LoVo (cell line): ENCODE measurements around the gene HOXD11.

Experiments
- DNase-seq: peaks from one replicate; pipeline ENCODE4 v3.0.0-alpha.2; 2016; ENCODE audit warnings: low spot score

HOXD11 gene

GRCh38 chr2:176106581-176107539 is at the start of gene HOXD11:
HOXD11 (plus strand) TSS chr2:176107280; CDS start chr2:176107356, 76 bp downstream.
- no peak for DNase-seq

GRCh38 chr2:176063958-176064357 is 43.1 kb upstream of the HOXD11 start:
- DNase-seq = no peak

DNA sequence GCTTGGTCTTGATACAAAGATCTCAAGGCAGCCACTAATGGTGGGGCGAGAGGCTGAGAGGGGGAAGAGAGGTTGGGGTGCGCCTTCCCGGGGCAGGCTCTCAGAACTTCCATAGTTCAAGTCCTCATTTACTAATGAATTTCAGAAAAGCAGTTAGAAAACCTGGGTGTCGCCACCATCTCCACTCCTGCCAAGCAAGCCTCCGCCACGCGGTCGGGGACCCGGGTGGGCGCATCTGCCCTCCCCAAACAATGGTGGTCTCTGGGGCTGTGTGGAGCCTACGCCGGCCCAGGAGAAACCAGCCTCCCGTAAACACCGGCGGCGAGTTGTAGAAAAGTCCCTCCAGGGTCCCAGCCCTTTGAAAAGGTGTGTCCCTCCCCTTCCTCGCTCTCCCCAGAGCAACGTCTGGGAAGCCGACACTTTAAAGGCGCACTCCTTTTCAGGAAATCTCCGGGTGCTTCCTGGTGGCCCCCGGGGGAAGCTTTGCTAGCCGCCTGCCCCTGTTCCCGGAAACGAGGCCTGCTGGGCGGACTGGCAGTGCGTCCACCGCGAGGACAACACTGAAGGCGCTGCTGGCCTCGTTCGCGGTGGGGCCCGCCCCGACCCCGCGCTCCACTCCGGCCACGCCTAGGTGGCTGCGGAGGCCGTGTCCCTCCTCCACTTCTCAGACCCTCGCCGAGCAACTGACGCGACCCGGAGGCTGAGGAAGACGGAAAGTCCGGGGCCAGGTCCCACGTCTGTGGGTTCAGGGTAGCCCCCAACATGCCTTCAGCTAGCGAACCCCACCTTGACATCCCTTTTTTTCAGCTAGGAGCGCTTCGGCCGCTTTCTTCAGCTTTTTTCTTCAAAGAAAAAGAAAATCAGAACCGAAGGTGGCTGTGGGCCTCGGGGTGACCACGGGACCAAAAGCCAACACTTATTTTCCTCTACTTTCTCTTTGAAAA is 40.2 kb upstream of the HOXD11 start:
- DNase-seq = no peak

GRCh38 chr2:176067589-176068418 is 39.3 kb upstream of the HOXD11 start:
- no peak for DNase-seq

- no peak for DNase-seq
Observed at GRCh38 chr2:176068419-176068832, 38.7 kb upstream of the HOXD11 start.

GRCh38 chr2:176071330-176072291 is 35.5 kb upstream of the HOXD11 start:
- no peak for DNase-seq

- DNase-seq = no peak
Observed at GRCh38 chr2:176072292-176072669, 34.8 kb upstream of the HOXD11 start.

GRCh38 chr2:176072951-176073904 is 33.9 kb upstream of the HOXD11 start:
- no peak for DNase-seq

GRCh38 chr2:176074919-176075425 is 32.1 kb upstream of the HOXD11 start:
- DNase-seq = no peak

GRCh38 chr2:176075481-176075880 is 31.6 kb upstream of the HOXD11 start:
- no peak for DNase-seq

GRCh38 chr2:176076063-176076462 is 31.0 kb upstream of the HOXD11 start:
- DNase-seq = no peak

DNA sequence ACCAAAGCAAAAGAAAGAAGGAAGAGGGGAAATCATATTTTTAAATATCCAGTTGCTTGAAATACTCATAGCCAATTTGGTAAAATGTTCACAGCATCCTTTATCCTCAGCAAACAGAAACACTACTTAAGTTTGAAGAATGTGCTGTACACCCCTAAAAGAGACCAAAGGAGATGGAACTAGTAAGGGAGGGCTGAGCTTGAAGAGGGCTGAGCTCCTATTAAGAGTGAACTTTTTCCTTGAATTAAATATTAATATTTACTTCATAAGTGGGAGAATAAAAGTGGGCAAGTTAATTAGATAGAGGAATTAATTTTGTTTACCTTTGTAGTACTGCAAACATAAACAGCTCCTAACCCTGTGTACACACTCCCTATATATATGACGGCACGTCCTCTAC is 30.3 kb upstream of the HOXD11 start:
- DNase-seq = no peak

DNA sequence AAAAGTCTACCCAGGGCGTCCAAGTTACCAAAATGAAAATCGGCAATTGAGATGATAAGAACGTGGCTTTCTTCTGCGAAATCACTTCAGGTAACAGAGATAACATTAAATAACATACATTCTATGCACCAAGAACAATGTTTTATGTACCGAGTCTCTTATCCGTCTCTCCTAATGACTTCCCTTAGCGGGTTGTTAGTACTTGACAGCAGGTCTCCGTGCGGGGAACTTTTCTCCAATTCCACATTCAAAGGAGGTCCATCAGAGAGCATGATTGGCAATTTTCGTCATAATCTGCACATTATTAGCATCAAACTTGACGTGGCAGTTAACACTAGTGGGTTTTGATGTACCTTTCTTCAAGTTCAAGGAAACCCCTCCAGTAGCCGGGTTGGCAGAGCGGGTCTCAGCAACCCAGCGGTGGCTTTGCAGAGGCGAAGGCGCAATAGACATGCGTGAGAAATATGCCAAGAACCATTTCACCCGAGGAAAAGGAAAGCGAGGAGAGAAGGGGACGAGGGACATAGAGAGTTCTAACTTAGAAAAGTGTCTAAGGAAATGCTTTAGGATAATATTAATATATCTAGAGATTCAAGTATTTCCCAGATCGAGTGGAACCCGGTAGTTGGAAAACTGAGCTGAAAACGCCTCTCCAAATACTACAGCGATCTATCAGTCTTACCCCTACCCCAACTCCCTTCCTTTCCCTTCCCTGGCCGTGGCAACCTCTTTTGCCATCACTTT is 28.4 kb upstream of the HOXD11 start:
- no peak for DNase-seq

GRCh38 chr2:176079285-176079830 is 27.7 kb upstream of the HOXD11 start:
- DNase-seq = no peak

DNA sequence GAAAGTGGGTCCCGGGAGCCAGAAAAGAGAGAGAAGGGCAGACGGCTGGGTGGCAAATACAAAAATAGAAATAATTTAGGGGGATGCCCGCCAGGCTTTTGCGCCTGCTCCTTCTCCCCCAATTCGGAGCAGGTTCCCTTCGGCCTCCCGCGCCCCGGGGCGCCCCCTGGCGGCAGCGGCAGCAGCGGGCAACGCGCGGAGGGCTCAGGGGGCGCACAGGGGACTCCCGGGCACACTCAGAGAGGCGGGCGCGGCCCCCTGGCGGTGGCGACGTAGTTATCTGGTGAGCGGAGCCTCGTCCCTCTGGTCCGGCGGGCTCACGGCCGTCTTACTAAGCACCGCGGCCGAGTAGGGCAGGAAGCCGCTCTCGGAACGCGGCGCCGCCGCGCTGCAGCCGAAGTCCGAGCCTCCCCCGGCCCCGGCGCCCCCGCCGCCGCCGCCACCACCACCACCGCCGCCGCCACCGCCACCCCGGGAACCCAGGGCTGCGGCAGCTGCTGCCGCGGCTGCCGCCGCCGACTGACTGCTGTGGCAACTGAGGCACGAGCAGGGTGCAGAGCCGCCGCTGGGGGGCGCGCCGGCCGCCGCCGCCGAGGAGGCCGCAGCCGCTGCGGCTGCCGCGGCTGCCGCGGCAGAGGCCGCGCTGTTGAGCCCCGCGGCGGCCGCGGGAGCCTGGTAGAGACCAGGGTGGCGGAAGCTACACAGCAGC is 27.1 kb upstream of the HOXD11 start:
- peak; percentile 71 for DNase-seq

DNA sequence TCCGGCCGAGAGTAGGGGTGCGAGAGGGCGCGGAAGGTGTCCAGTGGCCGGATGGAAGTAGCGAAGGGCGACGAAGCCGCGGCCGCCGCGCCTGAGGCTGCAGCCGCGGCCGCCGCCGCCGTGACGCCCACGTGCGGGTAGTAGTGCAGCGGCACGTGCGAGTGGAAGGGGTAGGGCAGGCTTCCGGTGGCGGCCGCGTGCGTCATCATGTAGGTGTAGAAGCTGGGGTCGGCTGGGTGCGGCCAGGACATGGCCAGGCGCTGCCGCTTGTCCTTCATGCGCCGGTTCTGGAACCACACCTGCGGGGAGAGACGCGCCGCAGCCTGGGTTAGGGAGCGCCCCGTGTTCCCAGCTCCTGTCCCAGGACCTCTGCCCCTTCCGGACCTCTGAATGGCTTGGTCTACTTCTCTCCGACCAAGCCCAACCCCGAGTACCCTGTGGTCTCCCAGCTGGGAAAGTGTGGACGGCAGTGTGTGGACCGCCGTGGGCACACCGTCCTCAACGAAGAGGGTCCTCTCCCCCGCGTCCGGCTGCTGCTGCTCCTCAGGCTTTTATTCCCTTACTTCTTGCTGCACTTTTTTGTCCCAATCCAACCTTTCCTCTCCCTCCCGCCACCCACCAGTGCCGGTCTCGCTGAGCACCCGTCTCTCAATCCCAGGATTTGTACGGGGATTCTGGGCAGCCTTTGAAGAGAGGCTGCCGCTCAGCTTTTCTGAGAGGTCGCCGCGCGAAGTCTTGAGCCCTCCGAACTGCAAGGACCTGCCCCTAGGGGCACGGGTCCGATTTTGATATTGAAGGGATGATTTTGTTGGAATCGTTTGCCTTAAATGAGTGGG is 26.3 kb upstream of the HOXD11 start:
- no peak for DNase-seq
